Aorta (tissue), 5 donors: Measurements from ENCODE around the gene SALL3. TPM values are rescaled to one million over a fixed set of nuclear protein-coding genes. Genes with fewer than 3 reads are reported as not detected.

Source experiments
- ATAC-seq: fragments of 200-7000 bp; cut with Tn5 transposase; one replicate; pipeline ENCODE4 v1.9.1; 2022; ENCODE audit warnings: moderate library complexity; ENCODE audit not compliant: low FRiP score
- DNase-seq, 2 donors: peaks; one replicate each; pipeline ENCODE4 v3.0.0-alpha.2; 2020
- H3K27ac ChIP-seq, 2 donors: one replicate each; pipeline ENCODE4 v1.5.1; 2013; ENCODE audit warnings: low read length in 2 of 2, mild to moderate bottlenecking in 2 of 2, moderate library complexity in 2 of 2, control low read depth in 1 of 2, inconsistent platforms in 1 of 2, low read depth in 1 of 2
- H3K27me3 ChIP-seq, 2 donors: one replicate each; pipeline ENCODE4 v1.6.1; 2013; ENCODE audit warnings: control low read depth in 1 of 2, low read length in 1 of 2, mild to moderate bottlenecking in 1 of 2, moderate library complexity in 1 of 2; ENCODE audit not compliant: insufficient read depth in 2 of 2, control insufficient read depth in 1 of 2
- H3K36me3 ChIP-seq, 2 donors: one replicate each; pipeline ENCODE4 v1.6.1; 2013; ENCODE audit warnings: control low read depth in 1 of 2, low read length in 1 of 2, mild to moderate bottlenecking in 1 of 2; ENCODE audit not compliant: insufficient read depth in 2 of 2, control insufficient read depth in 1 of 2
- H3K4me1 ChIP-seq, 2 donors: one replicate each; pipeline ENCODE4 v1.6.1; 2013; ENCODE audit warnings: low read length in 2 of 2, control low read depth in 1 of 2, mild to moderate bottlenecking in 1 of 2, moderate library complexity in 1 of 2; ENCODE audit not compliant: insufficient read depth in 2 of 2, control insufficient read depth in 1 of 2
- H3K4me3 ChIP-seq, 2 donors: one replicate each; pipeline ENCODE4 v1.5.1; 2013; ENCODE audit warnings: low read length in 2 of 2, control low read depth in 1 of 2, mild to moderate bottlenecking in 1 of 2
- H3K9me3 ChIP-seq: one replicate; pipeline ENCODE4 v1.6.1; 2013; ENCODE audit warnings: mild to moderate bottlenecking, low read length; ENCODE audit not compliant: control insufficient read depth
- WGBS, 2 donors: extraction: QIAGEN DNeasy Blood & Tissue Kit; methylation state at CpG; one replicate each; pipeline ENCODE4 v1.1.7; 2013; 5-methylcytosine and 5-hydroxymethylcytosine counted together
- intact Hi-C, 2 donors: fragments of 100-400 bp; cut with DNase I; formaldehyde crosslinking; loops; one replicate each; pipeline versions ENCODE4 v1.14.2 to v1.15.0; 2022
- polyA plus RNA-seq, 2 donors: library from polyadenylated mRNA; stranded (reverse); fragments of 200-250 nt; gene quantifications; one replicate each; pipeline ENCODE4 v1.2.3, GENCODE V29; 2013
- total RNA-seq, 2 donors: library from RNA; stranded (reverse); fragmentation: NEBNext Ultra II Directional; extraction: Animal tissue kit (Norgen Biotek cat#: 25700); gene quantifications; one replicate each; pipeline ENCODE4 v1.2.1, GENCODE V29; 2021
- donor health status: healthy with polysubstance abuse.
- donor health status: Bipolar disorder and iron deficiency.
- donor health status: DM: no; HTN: no; CAD: no.
- donor health status: DM: no; HTN: no; CAD: no.
- donor health status: DM: yes; HTN: yes; CAD: no.

Gene SALL3
- total and polyA plus RNA-seq, 4 donors = 0.06 TPM; not detected in 3

DNA sequence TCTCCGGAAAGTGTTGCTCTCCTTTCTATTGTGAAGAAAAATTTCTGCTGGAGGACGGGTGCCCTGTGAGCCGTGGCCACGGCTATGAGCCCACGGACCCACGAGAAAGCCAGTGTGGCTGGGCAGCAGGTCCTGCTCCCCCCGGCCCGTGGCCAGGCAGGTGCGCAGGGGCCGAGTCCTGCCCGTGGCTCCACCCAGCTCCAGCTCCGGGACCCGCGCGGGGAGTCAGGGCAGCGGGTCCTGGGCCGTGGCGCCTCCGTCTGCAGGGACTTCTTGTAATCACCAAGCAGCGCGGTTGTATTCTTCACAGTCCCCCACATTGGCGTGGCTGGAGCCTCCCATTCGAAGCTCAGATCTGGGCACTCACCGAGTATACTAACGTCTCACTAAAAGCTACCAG is 43.0 kb downstream of the SALL3 start:
- 93% methylated on average over 25 of the region's 25 CpGs for WGBS, 2 donors
- no peak for ATAC-seq
- H3K4me3 ChIP-seq = no peak overlapping the region
- H3K27me3 ChIP-seq = peaks cover 0 to 3% of the 10 kb centered on the region in 2 donors
- intact Hi-C loops = no loop called here
- H3K4me1 ChIP-seq = no peaks in the 10 kb centered on the region
- H3K27ac ChIP-seq = no peak overlapping the region
- no peak for DNase-seq
- peaks cover 6% of the 10 kb centered on the region for H3K9me3 ChIP-seq
- H3K36me3 ChIP-seq = no peaks in the 10 kb centered on the region

DNA sequence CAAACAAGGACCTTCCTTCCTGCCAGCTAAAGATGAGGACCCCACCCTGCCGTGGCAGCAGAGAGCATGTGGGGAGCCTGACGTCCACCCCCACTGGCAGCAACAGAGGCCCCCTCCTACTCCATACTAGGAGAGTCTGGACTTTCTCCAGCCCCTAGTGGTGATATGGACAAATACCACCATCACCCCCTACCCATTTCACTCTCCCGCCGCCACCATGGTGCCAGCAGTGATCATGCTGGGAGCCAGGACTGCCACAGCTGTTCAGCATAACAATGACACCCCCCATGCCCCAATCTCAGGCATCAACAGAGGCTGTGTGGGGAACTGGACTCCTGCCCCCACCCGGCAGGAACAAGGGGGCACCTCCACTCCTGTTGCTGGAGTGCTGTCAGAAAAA is 46.9 kb downstream of the SALL3 start:
- DNase-seq (no peak), ATAC-seq (no peak)
- 29% methylated on average over 5 of the region's 5 CpGs for WGBS, 2 donors
- Histone ChIP-seq H3K4me1 (no peaks in the 10 kb centered on the region), H3K27me3 (peaks cover 0 to 3% of the 10 kb centered on the region in 2 donors), H3K27ac (no peak overlapping the region), H3K4me3 (no peak overlapping the region), H3K36me3 (no peaks in the 10 kb centered on the region), H3K9me3 (peaks cover 6% of the 10 kb centered on the region)
- intact Hi-C loops = no loop called here

DNA sequence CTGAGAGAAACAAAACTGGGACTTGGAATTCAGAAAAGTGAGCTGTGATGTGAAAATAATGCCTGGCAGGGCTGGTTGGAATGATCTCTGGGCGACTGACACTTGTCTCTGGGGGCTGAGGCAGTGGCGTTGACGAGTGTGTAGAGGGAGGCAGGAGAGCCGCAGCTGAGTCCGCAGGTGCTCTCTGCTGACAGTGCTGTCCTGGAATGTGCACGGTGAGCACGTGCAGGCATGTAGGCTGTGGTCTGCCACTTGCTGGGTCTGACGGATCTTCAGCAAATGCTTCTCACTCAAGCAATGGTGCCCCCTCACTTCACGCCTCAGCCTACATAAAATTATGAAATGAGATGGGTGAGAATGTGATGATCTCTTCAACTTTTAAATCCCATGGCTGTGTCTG is 51.1 kb downstream of the SALL3 start:
- H3K36me3 ChIP-seq = no peaks in the 10 kb centered on the region
- no peak overlapping the region for H3K27ac ChIP-seq
- intact Hi-C loops = no loop called here
- H3K4me3 ChIP-seq = no peak overlapping the region
- 83 to 86% methylated on average over 9 of the region's 9 CpGs for WGBS, 2 donors
- H3K9me3 ChIP-seq = peaks cover 2% of the 10 kb centered on the region
- DNase-seq = no peak
- no peaks in the 10 kb centered on the region for H3K4me1 ChIP-seq
- no peak for ATAC-seq
- no peaks in the 10 kb centered on the region for H3K27me3 ChIP-seq

DNA sequence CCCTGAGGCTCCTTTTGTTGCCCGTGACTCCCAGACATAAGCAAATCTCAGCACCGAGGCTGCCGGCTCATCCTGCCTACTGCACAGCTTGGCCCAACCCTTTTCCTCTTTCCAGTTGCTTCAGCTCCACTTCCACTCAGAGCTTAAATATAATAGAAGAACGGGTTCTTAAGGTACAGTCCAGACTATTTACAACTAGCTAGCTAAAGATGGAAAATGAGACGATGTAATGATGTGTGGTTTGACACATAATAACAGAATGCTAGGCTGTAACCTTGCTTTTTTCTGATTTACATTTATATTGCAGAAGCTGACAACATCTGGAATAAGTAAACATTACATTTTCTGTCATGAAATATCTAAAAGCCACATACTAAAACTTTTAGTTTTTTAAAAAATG is 62.7 kb downstream of the SALL3 start:
- 56 to 68% methylated on average over 5 of the region's 5 CpGs for WGBS, 2 donors
- intact Hi-C loops = no loop called here
- no peak for ATAC-seq

DNA sequence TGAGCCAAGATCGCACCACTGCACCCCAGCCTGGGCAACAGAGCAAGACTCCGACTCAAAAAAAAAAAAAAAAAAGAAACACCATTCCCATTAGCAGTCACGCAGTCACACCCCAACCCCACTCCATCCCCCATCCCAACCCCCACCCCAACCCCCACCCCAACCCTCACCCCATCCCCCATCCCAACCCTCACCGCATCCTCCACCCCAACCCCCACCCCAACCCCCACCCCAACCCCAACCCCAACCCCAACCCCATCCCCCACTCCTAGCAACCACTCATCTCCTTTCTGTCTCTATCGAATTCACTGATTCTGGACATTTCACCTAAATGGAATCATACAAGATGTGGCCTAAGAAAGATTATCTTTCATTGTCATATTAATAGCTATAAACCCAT is 63.7 kb downstream of the SALL3 start:
- peaks cover 5% of the 10 kb centered on the region for H3K9me3 ChIP-seq
- H3K27me3 ChIP-seq = no peaks in the 10 kb centered on the region
- H3K4me3 ChIP-seq = no peak overlapping the region
- 92 to 98% methylated on average over 3 to 5 of the region's 5 CpGs for WGBS, 2 donors
- H3K27ac ChIP-seq = no peak overlapping the region
- no peaks in the 10 kb centered on the region for H3K36me3 ChIP-seq
- ATAC-seq (no peak), DNase-seq (no peak)
- intact Hi-C loops = no loop called here
- H3K4me1 ChIP-seq = no peaks in the 10 kb centered on the region

More for the DNA sequence above, 62.7 kb downstream of the SALL3 start:
- no peaks in the 10 kb centered on the region for H3K27me3 ChIP-seq
- no peaks in the 10 kb centered on the region for H3K36me3 ChIP-seq
- peaks cover 5% of the 10 kb centered on the region for H3K9me3 ChIP-seq
- H3K27ac ChIP-seq = no peak overlapping the region
- no peak overlapping the region for H3K4me3 ChIP-seq
- no peaks in the 10 kb centered on the region for H3K4me1 ChIP-seq
- DNase-seq = no peak

DNA sequence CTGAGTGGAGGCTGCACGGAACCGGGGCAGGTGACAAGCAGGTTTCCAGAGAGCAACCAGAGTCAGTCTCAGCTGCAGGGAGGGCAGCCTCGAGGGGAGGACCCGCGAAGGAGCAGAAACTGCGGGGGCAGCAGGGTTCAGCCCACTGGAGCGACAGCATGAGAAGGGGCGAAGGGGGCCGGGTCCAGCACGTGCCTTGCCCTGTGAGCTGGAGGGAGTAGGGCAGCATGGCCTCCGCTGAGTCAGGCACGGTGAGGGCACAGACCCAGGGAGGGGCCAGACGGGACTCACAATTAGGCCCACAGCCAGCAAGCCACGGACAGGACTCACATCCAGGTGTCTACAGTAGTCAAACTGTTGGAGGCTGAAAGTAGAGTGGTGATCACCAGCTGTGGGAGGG is 66.9 kb downstream of the SALL3 start:
- WGBS, 2 donors = 67 to 70% methylated on average over 14 of the region's 14 CpGs
- no peak for ATAC-seq

DNA sequence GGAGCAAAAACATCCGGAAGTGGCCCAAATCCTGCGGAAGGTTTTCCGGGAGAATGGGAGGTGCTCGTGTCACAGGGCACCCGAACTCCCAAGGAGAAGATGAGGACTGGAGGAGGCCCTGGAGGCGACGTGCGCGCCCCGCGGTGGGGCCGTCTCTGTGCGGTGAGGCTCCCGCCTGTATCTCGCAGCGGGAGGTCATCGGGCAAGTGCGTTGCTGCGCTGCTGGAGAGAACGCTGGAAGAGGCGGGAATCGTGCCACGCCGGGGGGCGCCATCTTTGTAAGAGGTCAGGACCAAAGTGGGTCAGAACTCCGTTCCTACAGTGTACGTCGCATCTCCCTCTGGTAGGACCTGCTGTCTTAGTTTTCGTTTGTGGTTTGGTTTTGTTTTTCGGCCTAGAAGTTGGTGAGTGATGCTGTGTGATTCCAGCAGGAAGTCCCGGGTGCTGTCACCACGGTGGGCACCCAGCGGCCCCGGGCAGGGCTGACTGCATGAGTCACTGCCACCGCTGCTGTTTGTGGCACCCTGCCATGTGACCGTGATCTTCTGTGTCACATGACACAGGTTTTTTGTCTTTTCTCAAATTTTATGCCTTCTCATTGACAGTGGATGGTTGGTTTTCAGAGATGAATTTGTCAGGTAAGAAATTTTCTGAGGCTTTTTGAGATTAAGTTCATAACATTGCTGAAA is 68.1 kb downstream of the SALL3 start:
- no peak for ATAC-seq
- DNase-seq = no peak
- H3K27me3 ChIP-seq = no peaks in the 10 kb centered on the region
- H3K4me1 ChIP-seq = no peaks in the 10 kb centered on the region
- WGBS, 2 donors = 89 to 90% methylated on average over 36 of the region's 36 CpGs
- intact Hi-C loops = no loop called here
- H3K9me3 ChIP-seq = peaks cover 3% of the 10 kb centered on the region
- H3K36me3 ChIP-seq = no peaks in the 10 kb centered on the region
- no peak overlapping the region for H3K4me3 ChIP-seq
- H3K27ac ChIP-seq = no peak overlapping the region

More for the DNA sequence above, 66.9 kb downstream of the SALL3 start:
- no peaks in the 10 kb centered on the region for H3K4me1 ChIP-seq
- no peak overlapping the region for H3K4me3 ChIP-seq
- no peaks in the 10 kb centered on the region for H3K36me3 ChIP-seq
- peaks cover 3% of the 10 kb centered on the region for H3K9me3 ChIP-seq
- no peak for DNase-seq
- no peaks in the 10 kb centered on the region for H3K27me3 ChIP-seq
- intact Hi-C loops = no loop called here
- no peak overlapping the region for H3K27ac ChIP-seq

DNA sequence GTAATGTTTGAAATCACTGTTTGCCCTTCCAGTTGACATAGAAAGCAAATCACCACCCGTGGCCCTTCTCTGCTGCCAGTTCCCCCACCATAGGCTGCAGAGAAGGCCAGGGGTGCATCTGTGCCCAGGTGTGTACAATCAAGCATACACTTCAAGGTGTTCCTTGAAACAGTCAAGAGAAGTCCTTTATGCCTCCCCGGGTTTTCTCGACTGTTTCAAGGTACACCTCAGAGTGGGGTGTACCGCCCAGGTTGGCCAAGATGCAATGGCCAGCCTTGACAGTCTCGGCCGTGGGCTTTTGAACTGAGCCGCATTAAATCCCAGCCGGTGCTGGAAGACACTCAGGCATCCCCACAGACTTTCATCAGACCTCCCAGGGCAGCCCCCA is 68.6 kb downstream of the SALL3 start:
- ATAC-seq (peak; percentile 7), DNase-seq (no peak)
- H3K9me3 ChIP-seq = peaks cover 3% of the 10 kb centered on the region
- H3K27me3 ChIP-seq = no peaks in the 10 kb centered on the region
- WGBS, 2 donors = 87 to 89% methylated on average over 8 of the region's 8 CpGs
- intact Hi-C loops = no loop called here
- no peak overlapping the region for H3K4me3 ChIP-seq
- no peak overlapping the region for H3K27ac ChIP-seq
- no peaks in the 10 kb centered on the region for H3K36me3 ChIP-seq
- H3K4me1 ChIP-seq = no peaks in the 10 kb centered on the region

DNA sequence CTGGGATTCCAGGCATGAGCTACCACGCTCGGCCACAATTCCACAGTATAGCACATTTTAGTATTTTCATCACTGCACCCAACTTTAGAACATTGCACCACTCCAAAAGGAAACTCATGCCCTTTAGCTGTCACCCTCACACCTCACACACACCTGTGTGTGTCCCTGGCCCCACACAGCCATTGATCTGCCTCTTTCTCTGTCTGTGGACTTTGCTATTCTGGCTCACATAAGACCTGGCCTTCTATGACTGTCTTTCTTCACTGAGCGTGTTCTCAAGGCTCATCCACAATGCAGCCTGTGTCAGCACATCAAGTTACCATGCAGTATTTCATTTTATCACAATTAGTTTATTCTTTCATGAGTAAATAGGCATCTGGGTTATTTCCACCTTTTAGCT is 69.9 kb downstream of the SALL3 start:
- H3K4me3 ChIP-seq = no peak overlapping the region
- intact Hi-C loops = no loop called here
- peaks cover 3% of the 10 kb centered on the region for H3K9me3 ChIP-seq
- H3K27ac ChIP-seq = no peak overlapping the region
- H3K36me3 ChIP-seq = no peaks in the 10 kb centered on the region
- H3K4me1 ChIP-seq = no peaks in the 10 kb centered on the region
- no peak for ATAC-seq
- peaks cover 0 to 1% of the 10 kb centered on the region in 2 donors for H3K27me3 ChIP-seq
- DNase-seq = no peak
- WGBS, 2 donors = 91 to 95% methylated on average over 3 of the region's 3 CpGs
